GM20431 (cell line): ENCODE results near the gene LIMS2.

Experiments used
- in situ Hi-C: fragments of 300-500 bp; cut with MseI, MboI; formaldehyde crosslinking; loops from one replicate; pipeline ENCODE4 v1.15.0; 2020; ENCODE audit warnings: low sequenced_read_pairs; ENCODE audit not compliant: unreplicated experiment

The LIMS2 gene

GRCh38 chr2:127649100-127649611 is 26.2 kb downstream of the LIMS2 start:
- in situ Hi-C loops: no loop called here

- in situ Hi-C loops: no loop called here
Observed at GRCh38 chr2:127648321-127648720, 27.0 kb downstream of the LIMS2 start.

- in situ Hi-C loops: no loop called here
Observed at GRCh38 chr2:127647242-127648190, 27.8 kb downstream of the LIMS2 start.

- in situ Hi-C loops: no loop called here
Observed at GRCh38 chr2:127646487-127647241, 28.7 kb downstream of the LIMS2 start.

- in situ Hi-C loops: no loop called here
Observed at GRCh38 chr2:127645395-127646291, 29.7 kb downstream of the LIMS2 start, which contains the start of gene GPR17. Gene GPR17, plus strand, starts transcription at chr2:127646153. Its CDS starts 4,583 bp downstream, at chr2:127650736.

- in situ Hi-C loops: no loop called here
Observed at GRCh38 chr2:127645026-127645394, 30.3 kb downstream of the LIMS2 start.

- in situ Hi-C loops: no loop called here
Observed at GRCh38 chr2:127644066-127645025, 31.0 kb downstream of the LIMS2 start.

- in situ Hi-C loops: no loop called here
Observed at GRCh38 chr2:127643439-127644065, 31.8 kb downstream of the LIMS2 start.

GRCh38 chr2:127642706-127643438 is 32.5 kb downstream of the LIMS2 start:
- in situ Hi-C loops: no loop called here

GRCh38 chr2:127641846-127642507 is 33.4 kb downstream of the LIMS2 start:
- in situ Hi-C loops: no loop called here

- in situ Hi-C loops: no loop called here
Observed at GRCh38 chr2:127641133-127641532, 34.2 kb downstream of the LIMS2 start.

- in situ Hi-C loops: no loop called here
Observed at GRCh38 chr2:127640082-127641072, 35.0 kb downstream of the LIMS2 start.

- in situ Hi-C loops: no loop called here
Observed at GRCh38 chr2:127639111-127639474, 36.2 kb downstream of the LIMS2 start.

GRCh38 chr2:127638361-127639110 is 36.8 kb downstream of the LIMS2 start:
- in situ Hi-C loops: no loop called here

GRCh38 chr2:127637725-127638252 is 37.5 kb downstream of the LIMS2 start:
- in situ Hi-C loops: no loop called here
